Measurements from ENCODE around the gene ETNK2.

ETNK2 gene

DNA sequence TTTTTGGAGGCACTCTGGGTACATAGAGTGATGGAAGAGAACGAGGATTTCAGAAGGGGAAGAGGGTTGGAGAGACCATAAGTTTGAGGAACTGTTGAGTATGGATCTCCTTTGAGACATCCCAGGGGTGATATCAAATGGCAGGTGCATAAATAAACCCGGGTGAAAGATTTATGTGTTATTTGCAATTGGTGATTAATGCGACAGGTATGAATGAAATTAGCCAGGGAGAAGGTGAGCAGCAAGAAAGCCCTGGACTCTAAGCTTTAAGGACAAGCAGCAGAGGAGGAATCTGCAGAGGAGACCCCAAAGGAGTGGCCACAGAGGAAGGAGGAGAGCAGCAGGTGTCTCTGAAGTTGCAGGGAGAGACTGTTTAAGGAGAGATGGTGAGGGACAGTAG lies 23.1 kb upstream of the ETNK2 start:
- no peak for DNase-seq (ENCODE audit: extremely low read depth, low read depth)
- TF ChIP-seq, protein P1, sequence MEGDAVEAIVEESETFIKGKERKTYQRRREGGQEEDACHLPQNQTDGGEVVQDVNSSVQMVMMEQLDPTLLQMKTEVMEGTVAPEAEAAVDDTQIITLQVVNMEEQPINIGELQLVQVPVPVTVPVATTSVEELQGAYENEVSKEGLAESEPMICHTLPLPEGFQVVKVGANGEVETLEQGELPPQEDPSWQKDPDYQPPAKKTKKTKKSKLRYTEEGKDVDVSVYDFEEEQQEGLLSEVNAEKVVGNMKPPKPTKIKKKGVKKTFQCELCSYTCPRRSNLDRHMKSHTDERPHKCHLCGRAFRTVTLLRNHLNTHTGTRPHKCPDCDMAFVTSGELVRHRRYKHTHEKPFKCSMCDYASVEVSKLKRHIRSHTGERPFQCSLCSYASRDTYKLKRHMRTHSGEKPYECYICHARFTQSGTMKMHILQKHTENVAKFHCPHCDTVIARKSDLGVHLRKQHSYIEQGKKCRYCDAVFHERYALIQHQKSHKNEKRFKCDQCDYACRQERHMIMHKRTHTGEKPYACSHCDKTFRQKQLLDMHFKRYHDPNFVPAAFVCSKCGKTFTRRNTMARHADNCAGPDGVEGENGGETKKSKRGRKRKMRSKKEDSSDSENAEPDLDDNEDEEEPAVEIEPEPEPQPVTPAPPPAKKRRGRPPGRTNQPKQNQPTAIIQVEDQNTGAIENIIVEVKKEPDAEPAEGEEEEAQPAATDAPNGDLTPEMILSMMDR (IDR thresholded peaks at IDR 0.05; ENCODE audit: low read depth, low read length): no peak

DNA sequence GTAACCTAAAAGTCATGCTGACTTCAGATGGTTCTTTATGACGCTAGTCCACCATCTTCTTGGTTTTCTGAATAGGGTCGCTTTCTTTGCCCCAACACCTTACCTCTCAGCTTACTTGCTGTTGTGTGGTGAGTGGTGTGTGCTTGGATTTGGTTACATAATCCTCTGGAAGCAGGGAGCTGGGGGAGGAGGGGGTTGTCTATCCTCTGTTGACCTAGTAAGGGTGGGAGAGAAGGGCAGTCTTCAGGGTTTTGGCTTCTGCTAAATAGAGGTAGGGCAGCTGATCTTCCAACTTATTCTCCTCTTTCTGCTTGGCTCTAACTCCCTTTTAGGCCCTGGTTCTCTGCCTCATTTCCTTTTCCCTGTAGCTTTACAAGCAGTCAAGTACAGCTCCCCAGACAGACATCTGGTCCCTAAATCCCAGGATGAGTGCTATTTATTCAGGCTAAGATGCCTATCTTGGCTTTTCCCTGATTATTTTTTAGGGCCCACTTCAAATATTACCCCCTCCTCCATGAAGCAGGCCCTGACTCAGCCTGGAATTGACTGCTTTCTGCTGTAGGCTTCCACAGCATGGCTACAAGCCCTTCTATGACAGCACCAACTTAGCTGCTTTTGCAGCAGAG lies 20.7 kb upstream of the ETNK2 start:
- no peak for DNase-seq (ENCODE audit: extremely low read depth, low read depth)
- TF ChIP-seq, protein P1 (IDR thresholded peaks at IDR 0.05; ENCODE audit: low read depth, low read length): no peak

DNA sequence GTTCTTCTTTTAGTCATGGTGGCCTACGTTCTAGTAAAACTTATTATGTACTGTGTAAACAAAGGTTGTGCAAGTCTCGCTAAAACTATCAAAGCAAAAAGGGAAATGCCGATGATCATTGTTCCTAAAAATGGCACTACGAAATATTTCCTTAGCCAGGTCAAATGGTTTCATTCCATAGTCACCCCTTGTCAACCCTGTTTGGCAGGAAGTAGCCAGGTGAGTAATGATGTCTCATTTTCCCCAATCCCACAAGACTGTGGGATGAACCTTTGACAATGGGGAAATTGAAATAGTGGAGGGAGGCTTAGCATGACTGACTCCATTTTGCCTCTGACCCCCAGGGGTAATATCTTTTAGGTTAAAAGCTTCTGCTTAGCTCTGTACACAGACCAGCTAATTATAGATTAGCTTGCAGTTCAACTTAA lies 19.9 kb upstream of the ETNK2 start:
- DNase-seq (ENCODE audit: extremely low read depth, low read depth): no peak
- TF ChIP-seq, protein P1 (IDR thresholded peaks at IDR 0.05; ENCODE audit: low read depth, low read length): no peak

DNA sequence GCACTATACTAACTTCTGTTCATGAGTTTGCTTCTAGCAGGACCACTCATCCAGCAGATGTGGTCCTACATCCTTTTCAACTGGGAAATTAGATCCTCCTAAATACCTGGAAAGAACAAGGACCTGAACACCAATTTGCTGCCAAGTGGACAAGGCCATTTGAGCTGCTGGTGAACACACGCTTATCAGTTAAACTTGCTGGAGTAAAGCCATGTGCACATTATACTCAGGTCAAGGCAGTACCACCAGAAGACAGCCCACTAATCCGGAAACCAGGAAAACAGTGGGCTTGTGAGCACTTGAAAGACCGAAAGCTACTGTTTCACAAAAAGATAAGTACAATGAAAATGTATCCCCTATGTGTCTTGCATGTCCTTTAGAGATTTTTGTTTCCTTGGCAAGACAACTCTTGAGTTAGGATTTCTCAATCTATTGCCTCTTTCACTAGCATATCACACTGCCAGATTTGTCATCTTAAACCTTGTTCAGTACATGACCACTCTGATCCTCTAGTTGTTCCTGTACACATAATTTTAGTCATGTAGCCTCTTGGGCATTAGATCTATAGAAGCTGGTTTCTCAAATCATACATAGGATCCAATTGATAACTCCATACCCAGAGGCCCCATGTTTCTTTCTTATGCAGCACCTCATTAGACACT lies 18.8 kb upstream of the ETNK2 start:
- DNase-seq (ENCODE audit: extremely low read depth, low read depth): no peak
- TF ChIP-seq, protein P1 (IDR thresholded peaks at IDR 0.05; ENCODE audit: low read depth, low read length): no peak

DNA sequence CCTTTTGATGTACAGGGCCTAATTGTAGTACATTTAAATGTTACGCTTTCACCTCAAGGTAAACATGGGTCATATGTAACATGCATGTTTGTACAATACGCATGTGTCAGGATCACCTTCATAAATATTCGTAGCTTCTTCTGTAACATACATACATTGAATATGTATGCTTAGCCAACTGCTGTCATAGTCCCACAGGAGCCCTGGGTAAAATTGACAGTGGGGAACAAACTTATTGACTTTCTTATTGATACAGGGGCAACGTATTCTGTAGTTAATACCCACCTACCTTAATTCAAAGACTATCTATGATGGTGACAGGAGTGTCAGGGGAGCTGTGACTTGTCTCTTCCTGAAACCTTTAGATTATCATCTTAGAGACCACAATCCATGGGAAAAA lies 18.0 kb upstream of the ETNK2 start:
- no peak for DNase-seq (ENCODE audit: extremely low read depth, low read depth)

DNA sequence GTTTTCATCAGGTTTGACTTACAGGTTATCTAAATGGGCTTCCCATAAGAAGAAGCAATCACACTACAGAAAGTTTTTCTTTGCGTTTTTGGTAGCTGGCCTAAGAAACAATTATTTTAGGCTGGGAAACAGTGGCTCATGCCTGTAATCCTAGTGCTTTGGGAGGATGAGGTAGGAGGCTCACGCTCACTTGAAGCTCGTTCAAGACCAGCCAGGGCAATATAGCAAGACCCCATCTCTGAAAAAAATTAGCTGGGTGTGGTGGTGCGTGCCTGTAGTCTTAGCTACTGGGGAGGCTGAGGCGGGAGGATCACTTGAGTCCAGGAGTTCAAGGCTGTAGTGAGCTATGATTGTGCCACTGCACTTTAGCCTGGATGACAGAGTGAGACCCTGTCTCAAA lies 15.9 kb upstream of the ETNK2 start:
- TF ChIP-seq, protein P1 (IDR thresholded peaks at IDR 0.05; ENCODE audit: low read depth, low read length): no peak
- no peak for DNase-seq (ENCODE audit: extremely low read depth, low read depth)

More for the DNA sequence above, 18.0 kb upstream of the ETNK2 start:
- TF ChIP-seq, protein P1 (IDR thresholded peaks at IDR 0.05; ENCODE audit: low read depth, low read length): no peak

DNA sequence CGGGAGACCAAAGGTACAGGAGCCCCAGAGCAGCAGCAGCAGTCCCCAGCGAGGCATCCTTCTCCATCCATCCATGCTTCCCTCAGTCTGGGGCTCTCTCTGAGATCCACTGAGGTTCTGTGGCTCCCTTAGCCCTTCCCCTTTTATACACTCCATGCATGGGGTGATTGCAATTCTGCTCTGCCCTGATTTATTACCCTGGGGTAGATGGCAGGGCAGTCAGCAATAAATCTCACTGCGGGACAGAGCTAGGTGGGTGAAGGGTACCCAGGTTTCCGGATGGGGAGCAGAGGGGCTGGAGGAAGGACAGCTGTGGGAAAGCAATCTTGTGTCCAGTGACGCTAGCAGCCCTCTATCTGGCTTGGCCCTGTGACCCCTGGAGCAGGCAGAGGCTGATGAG lies 14.4 kb upstream of the ETNK2 start, which contains the start of gene REN:
Gene REN, minus strand, starts transcription at position 119 of the 400 bp plus-strand sequence. Its CDS starts 44 bp downstream, at position 75.
- TF ChIP-seq, protein P1 (IDR thresholded peaks at IDR 0.05; ENCODE audit: low read depth, low read length): no peak
- no peak for DNase-seq (ENCODE audit: extremely low read depth, low read depth)
